ENCODE measurements around the gene SWAP70. TPM values are rescaled to one million over a fixed set of nuclear protein-coding genes. Genes with fewer than 3 reads are reported as not detected.
A peak's percentile ranks its signal among the peaks of the same experiment; 100 is the strongest.

SWAP70 gene
- 29.0 and 30.3 TPM in 2 replicates for total RNA-seq (2014; rRNA removed; shearing (Covaris generic))
- polyA plus RNA-seq (2016; fragmentation: Nextera tagmentation; extraction: Ambion mirVana): 28.2 and 33.3 TPM in 2 replicates
- long read RNA-seq, full-length matches to known transcripts: 23 of 28 reads
- long read RNA-seq, partial matches to known transcripts: 3 of 28 reads
- long read RNA-seq, other reads (novel, unspliced or antisense): 2 of 28 reads

GRCh38 chr11:9663699-9664275 lies at the start of gene SWAP70:
Gene SWAP70, plus strand, starts transcription at chr11:9664077. Its CDS starts 103 bp downstream, at chr11:9664180.
- H3K27ac Mint-ChIP-seq: peak within 1 kb of the TSS; percentile 92
- H3K4me3 Mint-ChIP-seq: peak within 1 kb of the TSS; percentile 94
- H3K36me3 Mint-ChIP-seq (ENCODE audit: low read depth): peaks cover 29% of the 10 kb centered on the region
- Histone ChIP-seq H4K20me1 (replicated peaks; ENCODE audit: insufficient read depth) (peaks cover 13% of the 10 kb centered on the region; the same call in 1 of the 2 replicates), H3K36me3 (ENCODE audit: insufficient read depth) (no peaks in the 10 kb centered on the region), H3K9me2 (ENCODE audit: insufficient read depth) (0 out of 2 replicates have a peak, but pooled peaks cover 3% of the 10 kb centered on the region), H3K4me2 (peak within 1 kb of the TSS; percentile 98), H3K79me2 (replicated peaks; ENCODE audit: insufficient read depth) (peaks cover 44% of the 10 kb centered on the region), H3K4me1 (ENCODE audit: insufficient read depth) (peaks cover 8% of the 10 kb centered on the region; the same call in 1 of the 2 replicates), H3K27me3 (ENCODE audit: insufficient read depth) (no peaks in the 10 kb centered on the region), H3F3A (replicated peaks; ENCODE audit: low read depth) (peaks cover 7% of the 10 kb centered on the region; the same call in 1 of the 2 replicates), H3K27ac (ENCODE audit: low read depth) (peak within 1 kb of the TSS; percentile 98), H2AFZ (peak within 1 kb of the TSS; percentile 100), H3K4me3 (peak within 1 kb of the TSS; percentile 98)
- TF ChIP-seq, protein P1, sequence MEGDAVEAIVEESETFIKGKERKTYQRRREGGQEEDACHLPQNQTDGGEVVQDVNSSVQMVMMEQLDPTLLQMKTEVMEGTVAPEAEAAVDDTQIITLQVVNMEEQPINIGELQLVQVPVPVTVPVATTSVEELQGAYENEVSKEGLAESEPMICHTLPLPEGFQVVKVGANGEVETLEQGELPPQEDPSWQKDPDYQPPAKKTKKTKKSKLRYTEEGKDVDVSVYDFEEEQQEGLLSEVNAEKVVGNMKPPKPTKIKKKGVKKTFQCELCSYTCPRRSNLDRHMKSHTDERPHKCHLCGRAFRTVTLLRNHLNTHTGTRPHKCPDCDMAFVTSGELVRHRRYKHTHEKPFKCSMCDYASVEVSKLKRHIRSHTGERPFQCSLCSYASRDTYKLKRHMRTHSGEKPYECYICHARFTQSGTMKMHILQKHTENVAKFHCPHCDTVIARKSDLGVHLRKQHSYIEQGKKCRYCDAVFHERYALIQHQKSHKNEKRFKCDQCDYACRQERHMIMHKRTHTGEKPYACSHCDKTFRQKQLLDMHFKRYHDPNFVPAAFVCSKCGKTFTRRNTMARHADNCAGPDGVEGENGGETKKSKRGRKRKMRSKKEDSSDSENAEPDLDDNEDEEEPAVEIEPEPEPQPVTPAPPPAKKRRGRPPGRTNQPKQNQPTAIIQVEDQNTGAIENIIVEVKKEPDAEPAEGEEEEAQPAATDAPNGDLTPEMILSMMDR (conservative IDR thresholded peaks at IDR 0.05; ENCODE audit: low read depth in 2 of 2): peak in 1 of 2 experiments; percentile 11; a peak in 1 of 4 replicates
- TF ChIP-seq REST (IDR thresholded peaks at IDR 0.05; ENCODE audit: unreplicated experiment) (no peak), POLR2AphosphoS5 (IDR thresholded peaks at IDR 0.05; ENCODE audit: low read depth) (peak; percentile 91), JUNB (IDR thresholded peaks at IDR 0.05; ENCODE audit: unreplicated experiment) (no peak)
- ATAC-seq (peak; percentile 94), DNase-seq (ENCODE audit: low spot score) (peak; percentile 94)
- peaks cover 14% of the 10 kb centered on the region for H3K27me3 Mint-ChIP-seq (ENCODE audit: insufficient read depth, low read depth, poor library complexity)
- H3K4me1 Mint-ChIP-seq: peaks cover 13% of the 10 kb centered on the region; the same call in 2 of the 3 replicates
- peaks cover 16% of the 10 kb centered on the region for H3K9me3 Mint-ChIP-seq

DNA sequence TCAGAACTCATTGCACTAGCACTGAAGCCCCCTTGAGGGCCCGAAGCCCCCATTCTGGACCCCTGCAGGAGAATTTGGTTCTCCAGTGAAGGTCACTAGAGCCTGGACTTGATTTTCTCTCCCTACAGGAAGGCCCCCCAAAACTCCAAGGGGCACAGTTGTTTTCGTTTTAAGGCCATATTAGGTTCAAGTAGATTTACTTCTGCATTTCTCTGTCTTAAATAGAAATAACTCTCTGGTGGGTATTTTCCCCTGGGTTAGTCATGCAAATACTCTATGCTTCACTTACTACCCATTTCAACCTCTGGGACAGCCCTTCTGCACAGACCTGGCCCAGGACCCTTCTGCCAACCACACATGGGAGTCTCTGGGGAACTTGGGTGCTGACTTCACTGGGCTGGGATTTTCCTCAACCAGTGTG lies 48.8 kb upstream of the SWAP70 start:
- peak overlapping the region; percentile 69 for H3K4me3 ChIP-seq
- Mint-ChIP-seq H3K9me3 (no peaks in the 10 kb centered on the region), H3K36me3 (ENCODE audit: low read depth) (no peaks in the 10 kb centered on the region), H3K27ac (no peak overlapping the region), H3K4me1 (peaks cover 18% of the 10 kb centered on the region; the same call in 2 of the 3 replicates), H3K27me3 (ENCODE audit: insufficient read depth, low read depth, poor library complexity) (peaks cover 11% of the 10 kb centered on the region), H3K4me3 (peak overlapping the region; percentile 77; the same call in 1 of the 3 replicates)
- peak overlapping the region; percentile 92 for H3K4me2 ChIP-seq
- H3K79me2 ChIP-seq (replicated peaks; ENCODE audit: insufficient read depth): no peaks in the 10 kb centered on the region
- H3K4me1 ChIP-seq (ENCODE audit: insufficient read depth): peaks cover 5% of the 10 kb centered on the region
- DNase-seq (ENCODE audit: low spot score) (no peak), ATAC-seq (no peak)
- H3K27me3 ChIP-seq (ENCODE audit: insufficient read depth): no peaks in the 10 kb centered on the region
- H2AFZ ChIP-seq: peak overlapping the region; percentile 98; the same call in 1 of the 2 replicates
- H3K9me2 ChIP-seq (ENCODE audit: insufficient read depth): no peaks in the 10 kb centered on the region
- H4K20me1 ChIP-seq (replicated peaks; ENCODE audit: insufficient read depth): no peaks in the 10 kb centered on the region
- peaks cover 6% of the 10 kb centered on the region for H3F3A ChIP-seq (replicated peaks; ENCODE audit: low read depth)
- no peaks in the 10 kb centered on the region for H3K36me3 ChIP-seq (ENCODE audit: insufficient read depth)
- no peak overlapping the region for H3K27ac ChIP-seq (ENCODE audit: low read depth)
- TF ChIP-seq, protein P2, sequence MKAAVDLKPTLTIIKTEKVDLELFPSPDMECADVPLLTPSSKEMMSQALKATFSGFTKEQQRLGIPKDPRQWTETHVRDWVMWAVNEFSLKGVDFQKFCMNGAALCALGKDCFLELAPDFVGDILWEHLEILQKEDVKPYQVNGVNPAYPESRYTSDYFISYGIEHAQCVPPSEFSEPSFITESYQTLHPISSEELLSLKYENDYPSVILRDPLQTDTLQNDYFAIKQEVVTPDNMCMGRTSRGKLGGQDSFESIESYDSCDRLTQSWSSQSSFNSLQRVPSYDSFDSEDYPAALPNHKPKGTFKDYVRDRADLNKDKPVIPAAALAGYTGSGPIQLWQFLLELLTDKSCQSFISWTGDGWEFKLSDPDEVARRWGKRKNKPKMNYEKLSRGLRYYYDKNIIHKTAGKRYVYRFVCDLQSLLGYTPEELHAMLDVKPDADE (IDR thresholded peaks at IDR 0.05): no peak
- TF ChIP-seq NANOG (IDR thresholded peaks at IDR 0.05; ENCODE audit: borderline replicate concordance): no peak
- no peak for TF ChIP-seq ZNF331 (CRISPR knock-in tag; IDR thresholded peaks at IDR 0.05; ENCODE audit: low read depth)
- TF ChIP-seq EZH2phosphoT487 (IDR thresholded peaks at IDR 0.05; ENCODE audit: unreplicated experiment): no peak
